GF-D8 (cell line): ENCODE measurements around the gene R3HDM2.

Experiments used
- DNase-seq: peaks from one replicate; lab custom pipeline; 2025; lab: John Stamatoyannopoulos, UW

The R3HDM2 gene

DNA sequence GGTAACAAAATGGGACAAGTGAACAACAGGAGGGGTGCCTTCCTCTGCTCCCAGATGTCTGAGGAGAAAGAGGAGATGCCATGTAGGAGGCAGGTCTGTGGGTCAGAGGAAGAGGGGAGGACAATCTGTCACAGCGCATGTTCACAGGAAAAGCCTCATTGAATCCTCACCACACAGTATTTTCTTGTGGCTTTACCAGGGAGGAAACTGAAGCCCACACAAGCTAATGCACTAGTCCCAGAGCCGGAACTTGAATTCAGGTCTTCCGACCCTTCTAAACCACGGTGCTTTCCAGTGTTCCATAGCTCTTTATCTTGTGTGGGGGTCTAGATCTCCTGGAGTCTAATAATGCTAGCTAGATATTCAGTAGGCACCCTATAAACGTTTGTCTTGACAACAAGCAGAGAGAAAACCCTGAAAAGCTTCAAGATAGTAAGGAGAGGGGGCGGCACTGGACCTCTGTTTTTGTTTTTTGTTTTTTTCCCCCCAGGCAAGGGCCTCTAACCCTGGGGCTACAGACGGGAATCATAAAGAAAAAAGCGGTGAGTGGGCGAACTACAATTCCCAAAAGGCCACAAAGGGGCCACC is 201.7 kb downstream of the R3HDM2 start:
- peak; percentile 59 for DNase-seq

DNA sequence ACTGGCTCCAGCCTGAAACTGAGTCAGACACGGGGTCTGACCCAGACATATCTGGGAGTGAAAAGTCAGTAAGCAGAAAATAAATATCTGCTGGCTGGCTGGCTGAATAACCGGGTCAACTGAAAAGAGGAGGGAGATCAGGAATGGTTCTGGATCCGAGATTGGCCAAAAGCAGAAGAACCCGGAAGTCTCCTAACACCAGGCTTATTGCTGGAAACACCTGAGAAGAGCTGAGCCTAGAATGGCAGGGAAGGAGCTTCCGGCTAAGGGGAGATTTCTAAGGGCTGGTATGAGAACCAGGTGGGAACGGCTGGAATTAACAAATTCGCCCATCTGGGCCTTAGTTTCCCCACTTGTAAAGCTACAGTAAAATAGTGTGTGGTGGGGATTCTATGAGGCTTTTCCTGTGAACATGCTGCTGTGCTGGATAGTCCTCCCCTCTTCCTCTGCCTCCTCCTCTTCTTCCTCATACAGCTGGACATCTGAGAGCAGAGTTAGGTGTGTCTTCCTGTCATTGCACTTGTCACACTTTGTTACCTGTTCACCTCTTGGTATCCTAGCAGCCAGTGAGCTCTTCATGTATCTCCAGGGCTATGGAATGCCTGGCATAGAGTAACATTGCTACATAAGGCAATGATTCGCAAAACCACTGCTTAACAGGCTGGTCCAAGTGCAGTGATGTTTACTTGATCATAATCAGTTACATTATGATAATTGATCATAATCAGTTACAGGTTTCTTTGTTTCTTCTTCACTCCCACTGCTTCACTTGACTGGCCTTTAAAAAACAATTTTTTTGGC is 203.3 kb downstream of the R3HDM2 start:
- DNase-seq, result no peak

DNA sequence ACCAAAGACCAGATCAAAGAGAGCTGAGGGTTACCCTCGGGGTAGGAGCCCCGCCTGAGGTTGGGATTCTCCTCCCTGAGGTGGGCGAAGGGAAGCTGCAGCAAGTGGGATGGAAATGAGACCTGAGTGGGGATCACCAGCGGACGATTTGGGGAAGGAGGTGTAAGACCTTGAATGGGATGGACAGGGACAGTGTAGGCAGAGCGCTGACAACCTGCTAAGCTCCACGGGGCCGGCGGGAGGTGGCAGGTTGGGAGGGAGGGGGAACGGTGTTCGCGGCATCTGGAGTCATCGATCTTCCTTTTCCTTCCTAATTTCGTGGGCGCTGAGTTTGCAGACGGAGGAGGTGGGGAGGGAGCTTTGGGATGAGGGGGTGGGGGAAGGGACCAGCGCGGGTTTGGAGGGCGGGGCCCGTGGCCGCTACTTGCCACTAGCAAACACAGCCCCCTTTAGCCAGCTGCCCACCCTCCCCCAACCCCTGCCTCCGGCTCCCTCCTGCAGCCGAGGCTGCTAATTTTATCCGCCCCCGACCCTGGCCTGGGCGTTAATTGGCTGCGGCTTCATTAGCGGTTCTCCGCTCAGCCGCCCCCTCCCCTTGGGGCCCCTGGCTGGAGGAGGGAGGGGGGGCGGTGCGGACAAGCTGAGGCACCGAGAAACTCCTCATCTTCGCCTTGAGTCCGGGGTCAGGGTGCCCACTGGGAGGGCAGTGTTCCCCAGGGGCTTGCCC is 204.1 kb downstream of the R3HDM2 start:
- no peak for DNase-seq

DNA sequence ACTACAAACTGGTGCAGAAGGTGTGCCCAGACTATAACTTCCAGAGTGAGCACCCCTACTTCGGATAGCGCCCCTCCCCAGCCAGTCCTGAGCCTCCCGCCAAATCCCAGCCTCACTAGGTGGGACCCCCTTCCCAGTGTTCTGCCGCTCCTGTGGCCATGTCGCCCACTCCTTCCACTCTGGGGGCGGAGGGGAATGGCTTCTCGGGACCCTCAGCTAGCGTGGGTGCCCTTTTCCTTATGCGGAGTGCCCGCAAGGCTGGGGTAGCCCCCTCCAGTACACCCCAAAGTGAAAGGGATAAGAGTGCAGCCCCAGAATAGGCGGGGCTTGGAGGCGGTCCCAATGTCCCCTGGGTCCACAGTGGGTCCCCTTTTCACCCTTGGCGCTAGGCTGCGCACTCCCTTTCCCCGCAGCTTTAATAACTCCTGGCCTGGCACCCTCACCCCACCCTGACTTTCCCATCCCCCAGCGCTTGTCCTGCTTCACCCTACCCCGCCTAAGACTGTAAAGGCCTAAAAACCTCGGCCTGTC is 205.1 kb downstream of the R3HDM2 start:
- DNase-seq, result no peak

DNA sequence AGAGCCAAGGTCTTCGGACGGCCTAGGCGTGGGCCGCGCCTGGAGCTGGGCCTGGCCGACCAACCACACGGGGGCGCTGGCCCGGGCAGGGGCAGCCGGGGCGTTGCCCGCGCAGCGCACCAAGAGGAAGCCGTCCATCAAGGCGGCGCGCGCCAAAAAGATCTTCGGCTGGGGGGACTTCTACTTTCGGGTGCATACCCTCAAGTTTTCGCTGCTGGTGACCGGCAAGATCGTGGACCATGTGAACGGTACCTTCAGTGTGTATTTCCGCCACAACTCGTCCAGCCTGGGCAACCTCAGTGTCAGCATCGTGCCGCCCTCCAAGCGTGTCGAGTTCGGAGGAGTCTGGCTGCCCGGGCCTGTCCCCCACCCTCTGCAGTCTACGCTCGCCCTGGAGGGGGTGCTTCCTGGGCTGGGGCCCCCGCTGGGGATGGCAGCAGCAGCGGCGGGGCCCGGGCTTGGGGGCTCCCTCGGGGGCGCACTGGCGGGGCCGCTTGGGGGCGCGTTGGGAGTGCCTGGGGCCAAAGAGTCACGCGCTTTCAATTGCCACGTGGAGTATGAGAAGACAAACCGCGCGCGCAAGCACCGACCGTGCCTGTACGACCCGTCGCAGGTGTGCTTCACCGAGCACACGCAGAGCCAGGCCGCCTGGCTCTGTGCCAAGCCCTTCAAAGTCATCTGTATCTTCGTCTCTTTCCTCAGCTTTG is 205.7 kb downstream of the R3HDM2 start:
- no peak for DNase-seq

DNA sequence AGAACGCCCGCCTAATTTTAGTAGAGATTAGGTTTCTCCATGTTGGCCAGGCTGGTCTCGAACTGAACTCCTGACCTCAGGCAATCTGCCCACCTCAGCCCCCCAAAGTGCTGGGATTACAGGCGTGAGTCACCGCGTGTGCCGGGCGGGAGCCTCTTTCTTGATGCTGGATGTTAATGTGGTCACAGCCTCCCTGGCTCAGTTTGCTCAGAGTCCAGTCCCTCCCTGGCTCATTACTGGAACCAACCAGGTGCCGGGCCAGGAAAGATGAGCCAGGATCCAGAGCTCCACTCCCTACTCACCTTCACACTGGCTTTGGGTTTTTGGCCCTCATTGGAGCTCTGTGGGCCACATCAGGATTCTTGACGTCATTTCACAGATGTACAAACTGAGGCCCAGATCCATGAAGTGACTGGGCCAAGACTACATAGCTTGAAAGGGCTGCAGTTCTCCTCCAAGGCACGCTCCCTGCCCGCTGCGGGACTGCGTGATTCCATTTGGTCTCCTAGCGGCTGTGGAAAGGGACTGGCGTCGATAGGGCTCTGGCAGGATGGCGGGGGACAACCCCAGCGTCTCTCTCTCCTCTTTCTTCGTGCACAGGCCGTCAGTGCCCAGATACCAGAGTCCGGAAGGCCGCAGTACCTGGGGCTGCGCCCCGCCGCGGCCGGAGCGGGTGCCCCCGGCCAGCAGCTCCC is 206.4 kb downstream of the R3HDM2 start:
- no peak for DNase-seq

DNA sequence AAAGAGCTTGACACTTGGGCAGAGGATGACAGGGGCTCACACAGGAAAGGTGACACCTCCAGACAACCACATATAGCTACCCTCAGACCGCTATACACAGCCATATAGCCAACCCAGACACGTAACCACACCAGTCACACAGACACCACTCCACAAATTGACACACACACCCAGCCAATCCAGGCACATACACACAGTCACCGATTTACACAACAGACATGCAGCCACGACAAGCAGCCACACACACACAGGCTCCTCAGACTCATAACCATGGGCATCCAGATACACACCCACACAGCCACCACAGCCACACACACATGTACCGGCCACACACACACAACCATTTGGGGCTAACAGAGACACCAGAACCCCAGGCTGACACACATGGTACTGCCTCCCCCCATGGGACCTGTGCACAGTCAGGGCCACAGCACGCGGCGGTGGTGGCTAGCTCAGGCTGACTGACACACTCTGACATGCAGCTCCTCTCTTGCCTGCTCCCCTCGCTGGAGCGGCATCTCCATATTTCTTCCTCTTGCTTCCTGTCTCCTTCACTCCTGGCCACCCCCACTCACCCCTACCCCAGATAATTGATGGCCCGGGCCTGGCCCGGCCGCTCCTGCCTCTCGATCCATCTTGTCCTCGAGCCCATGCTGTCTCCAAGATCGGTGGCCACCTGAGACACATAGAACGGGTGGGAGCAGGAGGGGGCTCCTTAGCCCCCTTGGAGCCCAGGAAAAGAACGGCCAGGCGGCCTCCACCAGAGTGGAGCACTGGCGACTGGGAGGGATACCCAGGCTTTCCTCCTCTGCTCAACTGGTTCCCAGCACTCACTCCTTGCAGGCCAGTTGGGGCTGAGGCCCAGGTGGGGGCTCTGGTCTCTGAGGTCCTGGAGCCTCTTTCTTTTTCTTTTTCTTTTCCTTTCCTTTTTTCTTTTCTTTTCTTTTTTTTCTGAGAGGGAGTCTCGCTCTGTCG is 207.4 kb downstream of the R3HDM2 start:
- DNase-seq, result no peak

DNA sequence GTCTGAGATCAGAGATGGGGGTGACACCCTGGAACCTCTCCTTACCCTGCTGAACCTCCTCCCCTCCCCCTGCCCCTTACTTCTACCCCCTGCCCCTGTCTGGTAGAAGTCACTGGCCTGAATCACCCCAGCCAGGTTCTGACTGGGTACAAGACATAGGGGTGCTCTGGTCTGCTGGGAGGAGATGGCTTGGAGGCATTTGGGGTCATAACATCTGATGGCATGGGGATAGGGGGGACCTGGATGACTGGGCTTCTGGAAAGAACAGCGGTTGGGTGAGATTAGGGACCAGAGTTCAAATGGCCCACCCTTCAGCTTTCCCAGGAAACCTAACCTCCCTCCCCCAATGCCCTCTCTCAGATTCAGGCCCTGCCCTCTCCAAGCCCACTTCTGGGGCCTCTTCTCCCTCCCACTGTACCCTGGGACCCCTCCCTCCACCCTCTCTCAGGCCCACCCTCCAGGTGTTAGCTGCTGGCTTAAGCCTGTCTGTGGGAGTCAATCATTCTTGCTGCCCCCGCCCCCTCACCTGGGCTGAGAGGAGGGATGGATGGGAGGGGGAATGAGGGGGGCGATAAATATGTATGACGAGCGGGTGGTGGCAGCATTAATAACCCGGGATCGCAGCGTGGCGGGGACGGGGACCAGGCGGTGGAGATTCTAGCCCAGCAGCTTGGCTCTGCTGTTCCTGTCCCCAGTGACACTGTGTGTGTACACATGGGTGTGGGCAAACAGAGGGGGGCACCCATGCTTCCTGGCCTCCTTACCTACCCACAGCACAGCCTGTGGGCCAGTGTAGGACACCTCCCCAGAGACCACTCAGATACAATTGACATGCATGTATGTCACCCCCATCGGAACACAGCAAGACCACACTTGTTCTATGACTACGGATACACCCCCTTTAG is 208.3 kb downstream of the R3HDM2 start:
- DNase-seq, result no peak

DNA sequence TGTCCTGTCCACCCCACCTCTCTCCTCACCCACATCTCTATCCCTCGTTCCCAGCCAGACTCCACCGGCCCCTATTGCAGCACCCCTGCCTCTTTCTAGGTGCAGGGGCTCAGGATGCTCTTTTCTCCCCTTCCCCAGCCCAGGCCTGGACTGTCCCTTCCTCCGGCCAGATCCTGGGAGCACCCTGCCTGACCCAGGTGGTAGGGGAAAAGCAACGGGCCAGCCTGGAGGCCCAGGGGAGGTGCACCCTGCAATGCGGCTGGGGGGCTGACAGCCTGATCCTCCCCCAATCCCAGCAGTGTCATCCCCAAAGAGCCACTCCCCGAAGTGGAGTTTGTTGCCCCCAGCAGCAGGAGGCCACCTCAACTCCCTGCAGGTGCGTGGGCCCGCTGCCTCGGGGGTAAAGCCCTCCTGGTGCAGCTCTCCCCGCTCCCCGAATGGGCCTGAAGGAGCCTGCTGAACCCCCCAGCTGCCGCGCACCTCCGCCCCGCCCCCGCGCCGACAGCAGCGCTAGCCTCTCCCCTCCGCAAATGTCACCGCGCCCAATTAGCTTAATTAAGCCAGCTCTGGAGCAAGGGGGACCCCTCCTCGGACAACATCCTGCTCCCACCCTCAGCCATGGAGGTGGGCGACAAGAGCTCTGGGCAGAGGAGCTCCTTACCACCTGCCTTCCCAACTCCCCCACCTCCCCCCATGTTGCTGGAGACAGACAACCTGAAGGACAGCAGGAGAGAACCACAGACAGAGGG is 209.5 kb downstream of the R3HDM2 start:
- no peak for DNase-seq

DNA sequence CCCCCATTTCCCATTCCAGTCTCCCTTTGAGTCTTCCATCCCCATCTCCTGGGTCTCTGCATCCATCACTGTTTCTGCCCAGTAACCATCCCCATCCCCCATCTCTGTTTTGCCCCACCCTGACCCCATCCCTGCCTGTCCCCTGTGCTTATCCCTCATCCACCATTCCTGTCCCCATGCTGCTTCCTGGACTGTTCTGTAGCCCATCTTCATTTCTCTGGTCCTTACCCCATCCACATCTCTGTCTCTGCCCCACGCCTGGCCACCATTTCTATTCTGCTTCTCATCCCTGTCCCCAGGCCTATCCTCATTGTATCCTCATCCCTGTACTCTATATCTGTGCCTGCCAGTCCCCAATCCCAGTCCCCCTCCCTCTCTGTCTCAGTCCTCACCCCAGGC is 210.1 kb downstream of the R3HDM2 start:
- no peak for DNase-seq

DNA sequence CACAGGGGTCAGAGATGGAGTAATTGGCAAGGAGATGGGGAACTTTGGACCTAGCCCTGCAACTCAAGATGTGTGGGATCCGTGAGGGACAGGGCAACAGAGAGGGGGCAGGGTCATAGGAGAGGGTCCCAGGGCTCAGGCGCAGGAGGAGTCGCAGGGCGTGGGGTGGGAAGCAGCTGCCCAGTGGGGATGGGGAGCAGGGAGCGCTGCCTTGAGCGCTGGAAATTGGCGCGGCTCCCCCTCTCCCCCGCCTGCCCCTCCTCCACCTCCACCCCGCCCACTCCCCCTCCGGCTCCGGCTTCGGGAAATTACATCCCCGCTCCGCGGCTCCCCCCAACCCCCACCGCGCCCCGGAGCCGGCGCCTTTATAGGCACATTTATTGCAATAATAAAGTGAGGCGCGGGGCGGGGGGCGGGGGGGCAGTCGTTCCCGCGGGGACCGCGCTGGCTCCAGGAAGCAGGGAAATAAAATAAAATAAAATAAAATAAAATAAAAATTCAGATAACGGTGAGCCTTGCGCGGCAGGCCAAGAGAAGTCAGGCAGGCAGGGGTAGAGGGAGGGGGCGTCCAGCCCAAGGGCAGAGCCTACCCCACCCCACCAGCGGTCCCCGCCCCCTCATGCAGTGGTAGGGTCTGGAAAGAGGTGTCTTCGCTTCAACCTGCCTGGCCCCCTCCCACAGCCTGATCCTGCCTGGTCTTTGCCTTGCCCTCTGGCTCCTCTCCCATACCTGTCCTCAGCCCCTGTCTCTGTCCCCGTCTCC is 210.7 kb downstream of the R3HDM2 start:
- no peak for DNase-seq

DNA sequence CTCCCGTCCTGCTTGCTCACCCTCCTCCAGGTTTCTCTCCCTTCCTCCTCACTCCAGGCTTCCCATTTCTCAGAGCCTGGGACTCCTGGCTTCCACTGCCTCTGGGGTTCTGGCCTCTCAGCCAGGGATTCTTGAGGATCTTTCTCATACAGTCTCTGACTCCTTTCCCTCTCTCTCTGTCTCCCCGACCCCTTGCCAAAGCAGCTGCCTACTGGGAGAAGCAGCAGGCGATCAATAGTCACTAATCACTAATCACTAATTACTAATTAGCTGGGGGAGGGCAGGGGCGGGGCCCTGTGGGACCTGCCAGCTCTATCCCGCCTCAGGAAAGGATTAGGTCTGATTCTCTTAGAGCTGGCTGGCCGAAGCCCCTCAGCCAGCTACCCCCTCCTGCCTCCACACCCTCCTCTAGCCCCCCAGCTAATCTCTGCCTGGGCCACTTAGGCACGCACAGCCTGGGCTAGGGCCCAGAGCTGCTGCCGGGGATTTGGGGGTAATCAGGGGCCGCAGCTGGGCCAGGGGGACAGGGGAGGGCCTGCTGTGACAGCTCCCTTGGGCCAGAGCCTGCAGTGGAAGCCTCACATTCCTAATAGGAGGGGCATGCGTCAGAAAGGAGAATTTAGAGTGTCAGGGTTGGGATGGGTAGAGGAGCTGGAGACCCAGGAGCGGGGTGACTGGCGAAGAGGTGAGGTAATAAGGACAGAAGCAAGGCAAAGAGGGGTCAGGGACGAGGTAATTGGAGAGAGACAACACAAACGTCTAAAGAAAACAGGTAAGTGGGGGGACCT is 211.4 kb downstream of the R3HDM2 start:
- no peak for DNase-seq

DNA sequence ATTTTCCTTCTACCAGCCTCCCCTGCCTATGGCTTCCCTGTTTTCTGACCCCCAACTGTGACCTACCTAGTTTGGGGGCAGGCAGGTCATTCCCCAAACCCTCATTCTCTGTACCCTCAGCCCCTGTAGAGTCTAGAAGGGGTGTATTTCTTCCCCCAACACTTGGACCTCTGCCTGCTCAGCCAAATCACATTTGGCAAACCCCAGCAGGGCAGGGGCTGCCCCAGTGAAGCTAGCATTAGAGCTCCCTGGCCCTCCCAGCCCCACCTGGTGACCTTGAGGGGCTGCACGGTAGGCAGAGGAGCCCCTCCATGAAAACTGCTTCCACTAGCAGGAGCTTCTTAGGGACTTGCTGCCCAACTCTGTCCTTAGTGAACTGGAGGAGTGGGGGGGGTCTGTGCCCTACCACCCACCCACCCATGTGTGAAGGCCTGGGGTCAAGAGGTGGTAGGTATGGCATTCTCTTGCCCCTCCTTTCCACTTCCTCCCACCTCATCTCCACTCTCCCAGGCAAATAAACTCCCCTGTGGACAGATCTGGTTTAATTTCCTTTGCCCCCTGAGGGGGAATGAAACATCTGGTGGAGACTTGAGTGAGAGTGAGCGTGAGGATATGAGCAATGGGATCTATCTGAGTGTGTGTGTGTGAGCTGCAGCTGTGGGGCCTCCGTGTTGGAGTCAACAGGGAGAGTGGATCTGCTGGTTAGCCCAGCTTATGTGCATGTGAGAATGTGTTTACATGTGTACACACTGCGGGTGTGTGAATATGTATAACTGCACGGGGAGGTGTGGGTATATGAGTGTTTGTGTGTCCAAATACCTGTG is 212.6 kb downstream of the R3HDM2 start:
- DNase-seq, result no peak

DNA sequence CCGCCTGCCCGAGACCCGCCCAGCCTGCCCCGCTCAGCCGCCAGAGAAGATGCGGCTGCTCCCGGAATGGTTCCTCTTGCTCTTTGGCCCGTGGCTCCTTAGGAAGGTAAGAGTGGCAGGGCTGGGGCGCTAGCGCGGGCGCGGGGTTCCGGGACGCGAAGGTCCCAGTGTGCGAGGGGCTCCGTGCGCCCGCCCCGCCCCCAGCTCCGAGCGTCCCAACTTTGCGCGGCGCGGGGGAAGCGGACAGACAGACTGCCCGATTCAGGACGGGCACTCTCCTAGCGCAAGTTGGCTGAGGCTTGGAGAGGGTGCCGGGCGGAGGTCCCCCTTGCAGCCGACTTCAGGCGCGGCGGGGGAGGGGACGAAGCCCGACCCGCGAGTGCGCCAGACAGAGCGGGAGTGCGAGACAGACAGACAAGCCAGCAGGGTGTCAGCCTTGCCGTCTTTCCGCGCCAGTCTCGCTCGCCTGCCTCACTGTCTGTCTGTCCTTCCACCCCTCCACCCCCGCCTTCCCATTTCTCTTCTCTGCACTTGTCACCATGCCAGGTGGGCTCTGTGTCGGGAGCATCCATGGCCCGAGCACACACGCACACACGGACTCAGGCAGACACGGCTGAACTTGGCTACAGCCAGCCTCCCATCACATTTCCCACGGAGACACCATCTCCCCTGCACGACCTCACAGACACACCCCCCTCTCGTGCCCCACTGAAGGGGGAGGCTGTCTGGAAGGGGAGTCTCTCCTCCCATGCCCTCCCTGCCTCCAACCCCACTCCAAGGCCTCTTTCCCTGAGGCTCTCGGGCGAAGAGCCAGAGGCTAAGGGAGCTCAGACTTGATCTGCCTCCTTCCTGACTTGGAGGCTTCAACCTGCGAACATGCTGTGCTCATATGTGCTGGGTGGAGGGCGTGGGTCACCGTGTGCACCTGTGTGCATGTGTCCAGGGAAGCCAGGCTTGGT is 213.6 kb downstream of the R3HDM2 start:
- no peak for DNase-seq
